ENCODE measurements around the gene ZNF668.

- TF ChIP-seq POLR2A (IDR thresholded peaks at IDR 0.05; ENCODE audit: low read depth) (no peak), POLR2AphosphoS5 (IDR thresholded peaks at IDR 0.05) (no peak)
Observed at GRCh38 chr16:31077592-31078396, 3.8 kb upstream of the ZNF668 start.
